Uterus (tissue), 2 donors: ENCODE results near the gene TMEM250.

Experiments used
- POLR2A ChIP-seq, 2 donors: fragments of 450-650 bp; IDR thresholded peaks; one replicate each; pipeline ENCODE4 v1.6.1; 2016; ENCODE audit warnings: antibody characterized with exemption in 2 of 2, mild to moderate bottlenecking in 1 of 2, moderate library complexity in 1 of 2
- TF ChIP-seq, protein P1 (sequence below), 4 experiments: fragments of 200-600 bp in 2 of 4; fragments of 450-650 bp in 2 of 4; sonication (generic) in 2 of 4; IDR thresholded peaks; one replicate each; pipeline ENCODE4 v1.5.1; 2016 to 2019; ENCODE audit warnings: antibody characterized with exemption in 4 of 4, mild to moderate bottlenecking in 2 of 4, moderate library complexity in 1 of 4

GRCh38 chr9:136111190-136111589 is 7.5 kb downstream of the TMEM250 start:
- TF ChIP-seq, protein P1, sequence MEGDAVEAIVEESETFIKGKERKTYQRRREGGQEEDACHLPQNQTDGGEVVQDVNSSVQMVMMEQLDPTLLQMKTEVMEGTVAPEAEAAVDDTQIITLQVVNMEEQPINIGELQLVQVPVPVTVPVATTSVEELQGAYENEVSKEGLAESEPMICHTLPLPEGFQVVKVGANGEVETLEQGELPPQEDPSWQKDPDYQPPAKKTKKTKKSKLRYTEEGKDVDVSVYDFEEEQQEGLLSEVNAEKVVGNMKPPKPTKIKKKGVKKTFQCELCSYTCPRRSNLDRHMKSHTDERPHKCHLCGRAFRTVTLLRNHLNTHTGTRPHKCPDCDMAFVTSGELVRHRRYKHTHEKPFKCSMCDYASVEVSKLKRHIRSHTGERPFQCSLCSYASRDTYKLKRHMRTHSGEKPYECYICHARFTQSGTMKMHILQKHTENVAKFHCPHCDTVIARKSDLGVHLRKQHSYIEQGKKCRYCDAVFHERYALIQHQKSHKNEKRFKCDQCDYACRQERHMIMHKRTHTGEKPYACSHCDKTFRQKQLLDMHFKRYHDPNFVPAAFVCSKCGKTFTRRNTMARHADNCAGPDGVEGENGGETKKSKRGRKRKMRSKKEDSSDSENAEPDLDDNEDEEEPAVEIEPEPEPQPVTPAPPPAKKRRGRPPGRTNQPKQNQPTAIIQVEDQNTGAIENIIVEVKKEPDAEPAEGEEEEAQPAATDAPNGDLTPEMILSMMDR (IDR thresholded peaks at IDR 0.05) = no peak
- no peak for TF ChIP-seq POLR2A (IDR thresholded peaks at IDR 0.05)
